Activated T-cell treated with anti-CD3 and anti-CD28 coated beads for 24 hours (primary cell): ENCODE data around the gene PSMC3.

Experiments
- DNase-seq: peaks from one replicate; pipeline ENCODE4 v3.0.0-alpha.2; 2020; ENCODE audit warnings: low read depth

PSMC3 gene

GRCh38 chr11:47375546-47376085 is 50.6 kb downstream of the PSMC3 start:
- DNase-seq: no peak

GRCh38 chr11:47375020-47375419 is 51.2 kb downstream of the PSMC3 start:
- no peak for DNase-seq

- DNase-seq: no peak
These were observed 51.6 kb downstream of the PSMC3 start for GRCh38 chr11:47374720-47375019.

- peak; percentile 73 for DNase-seq
These were observed 52.1 kb downstream of the PSMC3 start for GRCh38 chr11:47373876-47374719.

GRCh38 chr11:47372422-47372821 is 53.8 kb downstream of the PSMC3 start:
- DNase-seq: no peak

- DNase-seq: no peak
These were observed 56.6 kb downstream of the PSMC3 start for GRCh38 chr11:47369676-47370075.
